Hair follicle dermal papilla cell (primary cell): ENCODE measurements around the gene GEMIN7. TPM values are rescaled to one million over a fixed set of nuclear protein-coding genes. Genes with fewer than 3 reads are reported as not detected.

Experiments
- small RNA-seq: library from RNA; depleted of rRNA; stranded (forward); fragments of <200 nt; gene quantifications from one replicate; pipeline ENCODE3, GENCODE V24; 2012
- total RNA-seq: library from RNA; depleted of rRNA; stranded (reverse); fragments of >200 nt; gene quantifications from 2 replicates; pipeline ENCODE4 v1.2.3, GENCODE V29; 2012

GEMIN7 gene
- total RNA-seq = 14.9 and 15.4 TPM in 2 replicates

GRCh38 chr19:45079063-45079910, at the start of gene GEMIN7:
TSS of gene GEMIN7 (plus strand) at chr19:45079260. CDS start at chr19:45090115, 10,855 bp downstream.

GRCh38 chr19:45038931-45039893, 39.8 kb upstream of the GEMIN7 start, which contains the start of gene CLASRP:
TSS of gene CLASRP (plus strand) at chr19:45039045. CDS start at chr19:45040213, 1,168 bp downstream.

GRCh38 chr19:45076029-45076850, 2.8 kb upstream of the GEMIN7 start, which contains the start of gene ZNF296:
TSS of gene ZNF296 (minus strand) at chr19:45076478. CDS start at chr19:45076373, 105 bp downstream.

GRCh38 chr19:45092747-45093678, 14.0 kb downstream of the GEMIN7 start, which contains the start of gene PPP1R37:
TSS of gene PPP1R37 (plus strand) at chr19:45093179. CDS start at chr19:45093326, 147 bp downstream.

Small RNA genes lying within 50 kb of the gene (small RNA-seq; reads per million reads assigned to genes)
- gene RNU6-611P = not detected

Other genes starting within 250 kb of the GEMIN7 start
- 53.2 and 53.7 TPM in 2 replicates for gene NECTIN2, start 233.0 kb upstream of the GEMIN7 start, total RNA-seq
- gene TOMM40, start 188.0 kb upstream of the GEMIN7 start, total RNA-seq = 34.2 and 41.9 TPM in 2 replicates
- 2.3 TPM in 2 replicates for gene APOE, start 173.5 kb upstream of the GEMIN7 start, total RNA-seq
- gene APOC1, start 164.7 kb upstream of the GEMIN7 start, total RNA-seq = not detected in 2 replicates
- not detected in 2 replicates for gene APOC4, start 137.0 kb upstream of the GEMIN7 start, total RNA-seq
- not detected in 2 replicates for gene APOC2, start 133.2 kb upstream of the GEMIN7 start, total RNA-seq
- 39.6 and 40.7 TPM in 2 replicates for gene CLPTM1, start 123.9 kb upstream of the GEMIN7 start, total RNA-seq
- gene RELB, start 77.8 kb upstream of the GEMIN7 start, total RNA-seq = 12.1 and 13.5 TPM in 2 replicates
- gene CLASRP, start 40.2 kb upstream of the GEMIN7 start, total RNA-seq = 20.9 and 33.2 TPM in 2 replicates
- 0.32 and 0.36 TPM in 2 replicates for gene ZNF296, start 2.8 kb upstream of the GEMIN7 start, total RNA-seq
- gene PPP1R37, start 13.9 kb downstream of the GEMIN7 start, total RNA-seq = 42.5 and 51.3 TPM in 2 replicates
- gene NKPD1, start 81.7 kb downstream of the GEMIN7 start, total RNA-seq = not detected in 2 replicates
- 9.4 and 15.4 TPM in 2 replicates for gene TRAPPC6A, start 99.0 kb downstream of the GEMIN7 start, total RNA-seq
- gene BLOC1S3, start 99.5 kb downstream of the GEMIN7 start, total RNA-seq = 7.2 and 7.6 TPM in 2 replicates
- gene EXOC3L2, start 166.1 kb downstream of the GEMIN7 start, total RNA-seq = not detected in 2 replicates
- gene MARK4, start 172.0 kb downstream of the GEMIN7 start, total RNA-seq = 18.6 and 23.5 TPM in 2 replicates
- not detected in 2 replicates for gene CKM, start 243.6 kb downstream of the GEMIN7 start, total RNA-seq